Upper lobe of left lung (tissue), 6 donors: ENCODE results near the gene SLC39A6. TPM values are rescaled to one million over a fixed set of nuclear protein-coding genes. Genes with fewer than 3 reads are reported as not detected.

ENCODE experiments used
- ATAC-seq, 2 donors: fragments of 200-7000 bp; cut with Tn5 transposase; one replicate each; pipeline ENCODE4 v1.9.1; 2022; ENCODE audit warnings: mild to moderate bottlenecking in 2 of 2, moderate library complexity in 2 of 2; ENCODE audit not compliant: low FRiP score in 2 of 2
- DNase-seq, 2 donors: peaks; one replicate each; pipeline ENCODE4 v3.0.0-alpha.2; 2019 to 2020
- H3K27ac ChIP-seq, 4 donors: fragments of 200-600 bp; sonication (generic); one replicate each; pipeline ENCODE4 v1.5.1; 2016 to 2019
- H3K27me3 ChIP-seq, 4 donors: fragments of 200-600 bp; sonication (generic); one replicate each; pipeline ENCODE4 v1.5.1; 2017 to 2019
- H3K36me3 ChIP-seq, 4 donors: fragments of 200-600 bp; sonication (generic); one replicate each; pipeline ENCODE4 v1.5.1; 2016 to 2019
- H3K4me1 ChIP-seq, 4 donors: fragments of 200-600 bp; sonication (generic); one replicate each; pipeline ENCODE4 v1.5.1; 2018 to 2019
- H3K4me3 ChIP-seq, 4 donors: fragments of 200-600 bp; sonication (generic); one replicate each; pipeline ENCODE4 v1.5.1; 2017 to 2019; ENCODE audit warnings: mild to moderate bottlenecking in 2 of 4, moderate library complexity in 1 of 4
- H3K9me3 ChIP-seq, 4 donors: fragments of 200-600 bp; sonication (generic); one replicate each; pipeline ENCODE4 v1.5.1; 2018 to 2019
- EP300 ChIP-seq, 4 donors: sonication (generic); formaldehyde crosslinking; IDR thresholded peaks; one replicate each; pipeline ENCODE4 v1.5.1; 2017; ENCODE audit warnings: antibody characterized with exemption in 4 of 4, control low read depth in 2 of 4
- POLR2A ChIP-seq, 4 donors: fragments of 450-650 bp; IDR thresholded peaks; one replicate each; pipeline ENCODE4 v1.5.1; 2016 to 2017; ENCODE audit warnings: antibody characterized with exemption in 4 of 4, mild to moderate bottlenecking in 2 of 4
- POLR2AphosphoS5 ChIP-seq, 2 donors: sonication (generic); formaldehyde crosslinking; IDR thresholded peaks; one replicate each; pipeline ENCODE4 v1.5.1; 2017; ENCODE audit warnings: antibody characterized with exemption in 2 of 2
- WGBS, 2 donors: methylation state at CpG; one replicate each; pipeline ENCODE4 v1.1.5; 2017 to 2018; 5-methylcytosine and 5-hydroxymethylcytosine counted together
- total RNA-seq, 6 donors: library from RNA; depleted of rRNA in 4 of 6; stranded (reverse); fragments of >200 nt in 4 of 6; gene quantifications; one replicate each; pipeline versions ENCODE4 v1.1.0 to v1.2.1, GENCODE V29; 2016 to 2021
- TF ChIP-seq, protein P1 (sequence below), 6 experiments: fragments of 450-650 bp in 4 of 6; fragments of 200-600 bp in 2 of 6; sonication (generic) in 2 of 6; IDR thresholded peaks; one replicate each; pipeline ENCODE4 v1.5.1; 2016 to 2019; ENCODE audit warnings: antibody characterized with exemption in 6 of 6
- donor health status: DM: no; HTN: no; CAD: no; lungs with moderate emphysema.
- donor health status: DM: no; HTN: yes; CAD: no; lungs with severe emphysema.

Gene SLC39A6
- total RNA-seq, 6 donors from 2014 or later, result 10.0 to 39.6 (median 22.7) TPM

DNA sequence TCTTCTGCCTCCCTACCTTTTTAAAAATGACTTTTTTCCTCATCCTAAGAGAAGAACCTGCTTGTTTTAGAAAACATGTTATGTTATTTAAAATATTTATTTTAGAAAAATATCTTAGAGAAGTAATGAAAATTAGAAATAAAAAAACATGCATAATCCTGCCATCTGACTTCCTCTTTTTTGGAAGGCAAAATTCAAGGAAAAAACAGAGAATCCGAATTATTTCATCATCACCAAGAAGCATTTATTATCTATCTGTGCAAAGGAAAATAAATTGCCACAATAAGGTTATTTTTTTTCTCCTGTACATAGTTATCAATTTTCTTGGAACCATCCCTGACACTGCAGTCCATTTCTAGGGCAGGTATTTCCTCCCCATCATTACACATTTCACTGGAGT lies 14.4 kb downstream of the SLC39A6 start:
- H3K27ac ChIP-seq, result no peak overlapping the region
- no peak for ATAC-seq
- 81% methylated on average over 1 of the region's 1 CpG for WGBS, 2 donors

DNA sequence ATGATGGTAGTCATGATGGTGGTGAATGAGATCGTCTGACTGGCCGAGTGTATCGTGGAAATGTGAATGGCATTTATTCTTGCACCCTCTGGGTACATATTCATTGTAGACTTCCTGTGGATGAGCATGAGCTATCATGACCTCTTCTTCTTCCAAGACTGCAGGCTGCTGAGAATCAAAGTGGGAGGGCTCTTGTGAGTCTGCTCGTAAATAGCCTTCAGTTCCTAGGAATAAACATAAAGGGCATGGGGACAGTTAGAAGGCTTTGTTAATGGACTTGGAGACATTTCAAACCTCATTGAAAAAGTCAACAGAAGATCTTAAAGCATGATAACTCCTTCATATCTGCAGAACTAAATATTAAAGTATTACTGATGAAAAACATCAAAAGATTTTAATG lies 14.9 kb downstream of the SLC39A6 start:
- Histone ChIP-seq H3K9me3 (no peaks in the 10 kb centered on the region), H3K4me1 (no peaks in the 10 kb centered on the region), H3K36me3 (peaks cover 13 to 75% (median 14%) of the 10 kb centered on the region in 4 donors), H3K27ac (no peak overlapping the region), H3K27me3 (no peaks in the 10 kb centered on the region), H3K4me3 (no peak overlapping the region)
- ATAC-seq, result no peak
- TF ChIP-seq, protein P1, sequence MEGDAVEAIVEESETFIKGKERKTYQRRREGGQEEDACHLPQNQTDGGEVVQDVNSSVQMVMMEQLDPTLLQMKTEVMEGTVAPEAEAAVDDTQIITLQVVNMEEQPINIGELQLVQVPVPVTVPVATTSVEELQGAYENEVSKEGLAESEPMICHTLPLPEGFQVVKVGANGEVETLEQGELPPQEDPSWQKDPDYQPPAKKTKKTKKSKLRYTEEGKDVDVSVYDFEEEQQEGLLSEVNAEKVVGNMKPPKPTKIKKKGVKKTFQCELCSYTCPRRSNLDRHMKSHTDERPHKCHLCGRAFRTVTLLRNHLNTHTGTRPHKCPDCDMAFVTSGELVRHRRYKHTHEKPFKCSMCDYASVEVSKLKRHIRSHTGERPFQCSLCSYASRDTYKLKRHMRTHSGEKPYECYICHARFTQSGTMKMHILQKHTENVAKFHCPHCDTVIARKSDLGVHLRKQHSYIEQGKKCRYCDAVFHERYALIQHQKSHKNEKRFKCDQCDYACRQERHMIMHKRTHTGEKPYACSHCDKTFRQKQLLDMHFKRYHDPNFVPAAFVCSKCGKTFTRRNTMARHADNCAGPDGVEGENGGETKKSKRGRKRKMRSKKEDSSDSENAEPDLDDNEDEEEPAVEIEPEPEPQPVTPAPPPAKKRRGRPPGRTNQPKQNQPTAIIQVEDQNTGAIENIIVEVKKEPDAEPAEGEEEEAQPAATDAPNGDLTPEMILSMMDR (IDR thresholded peaks at IDR 0.05), result no peak
- TF ChIP-seq POLR2AphosphoS5 (IDR thresholded peaks at IDR 0.05) (no peak), POLR2A (IDR thresholded peaks at IDR 0.05) (no peak), EP300 (IDR thresholded peaks at IDR 0.05) (no peak)
- DNase-seq, result no peak
- 70 to 75% methylated on average over 4 of the region's 4 CpGs for WGBS, 2 donors

More for the DNA sequence above, 14.4 kb downstream of the SLC39A6 start:
- no peak overlapping the region for H3K4me3 ChIP-seq
- no peak for TF ChIP-seq POLR2A (IDR thresholded peaks at IDR 0.05)
- TF ChIP-seq, protein P1 (IDR thresholded peaks at IDR 0.05), result no peak
- TF ChIP-seq EP300 (IDR thresholded peaks at IDR 0.05), result no peak
- TF ChIP-seq POLR2AphosphoS5 (IDR thresholded peaks at IDR 0.05), result no peak
- H3K9me3 ChIP-seq, result no peaks in the 10 kb centered on the region
- H3K27me3 ChIP-seq, result no peaks in the 10 kb centered on the region
- H3K36me3 ChIP-seq, result peaks cover 13 to 70% (median 14%) of the 10 kb centered on the region in 4 donors
- no peaks in the 10 kb centered on the region for H3K4me1 ChIP-seq
- no peak for DNase-seq

DNA sequence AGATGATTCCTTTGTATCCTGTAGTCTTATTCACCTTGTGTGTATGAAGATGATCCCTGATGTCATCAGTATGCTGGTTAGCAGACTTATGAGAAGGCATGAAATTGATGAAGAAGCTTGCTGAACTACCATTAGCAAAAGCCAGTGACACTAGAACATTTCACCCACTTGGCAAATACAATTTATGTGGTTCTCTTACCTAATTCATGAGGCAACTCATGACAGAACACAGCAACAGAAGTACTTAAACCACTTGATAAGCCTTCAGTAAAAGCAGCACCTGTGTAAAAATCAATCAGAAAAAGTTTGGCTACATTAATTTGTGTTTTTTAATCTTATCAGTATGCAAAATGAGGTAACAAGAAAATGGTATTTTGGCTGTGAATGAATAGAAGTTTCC lies 16.8 kb downstream of the SLC39A6 start:
- no peaks in the 10 kb centered on the region for H3K4me1 ChIP-seq
- DNase-seq, result no peak
- no peak for ATAC-seq
- no peak overlapping the region for H3K27ac ChIP-seq
- peaks cover 13 to 72% (median 14%) of the 10 kb centered on the region in 4 donors for H3K36me3 ChIP-seq
- no peak overlapping the region for H3K4me3 ChIP-seq
- H3K9me3 ChIP-seq, result no peaks in the 10 kb centered on the region
- no peak for TF ChIP-seq EP300 (IDR thresholded peaks at IDR 0.05)
- TF ChIP-seq, protein P1 (IDR thresholded peaks at IDR 0.05), result no peak
- TF ChIP-seq POLR2A (IDR thresholded peaks at IDR 0.05), result no peak
- no peak for TF ChIP-seq POLR2AphosphoS5 (IDR thresholded peaks at IDR 0.05)
- no peaks in the 10 kb centered on the region for H3K27me3 ChIP-seq

DNA sequence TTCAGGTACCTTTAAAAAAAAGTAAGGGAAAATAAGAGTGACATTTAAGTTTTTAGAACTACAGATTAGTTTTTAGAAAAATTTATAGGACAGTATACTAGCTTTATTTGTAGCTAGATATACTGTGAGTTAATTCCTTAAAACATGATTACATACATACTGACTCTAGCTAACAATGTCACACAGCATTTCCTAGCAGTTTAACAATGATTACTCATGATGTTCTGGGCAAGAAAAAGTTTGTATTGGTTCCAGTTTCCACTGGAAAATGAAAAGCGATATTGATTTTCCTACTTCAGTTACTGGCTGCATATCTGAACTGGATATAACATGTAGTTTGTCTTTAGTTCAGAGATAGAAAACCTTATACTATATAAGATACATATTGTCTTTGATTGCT lies 19.4 kb downstream of the SLC39A6 start:
- TF ChIP-seq, protein P1 (IDR thresholded peaks at IDR 0.05), result no peak
- no peak for TF ChIP-seq EP300 (IDR thresholded peaks at IDR 0.05)
- TF ChIP-seq POLR2A (IDR thresholded peaks at IDR 0.05), result no peak
- TF ChIP-seq POLR2AphosphoS5 (IDR thresholded peaks at IDR 0.05), result no peak
- DNase-seq, result no peak
- Histone ChIP-seq H3K9me3 (no peaks in the 10 kb centered on the region), H3K4me3 (no peak overlapping the region), H3K4me1 (no peaks in the 10 kb centered on the region), H3K27ac (no peak overlapping the region), H3K36me3 (peaks cover 9 to 56% (median 13%) of the 10 kb centered on the region in 4 donors), H3K27me3 (no peaks in the 10 kb centered on the region)
- ATAC-seq, result no peak
- WGBS, 2 donors, result 97 to 100% methylated on average over 1 of the region's 1 CpG

DNA sequence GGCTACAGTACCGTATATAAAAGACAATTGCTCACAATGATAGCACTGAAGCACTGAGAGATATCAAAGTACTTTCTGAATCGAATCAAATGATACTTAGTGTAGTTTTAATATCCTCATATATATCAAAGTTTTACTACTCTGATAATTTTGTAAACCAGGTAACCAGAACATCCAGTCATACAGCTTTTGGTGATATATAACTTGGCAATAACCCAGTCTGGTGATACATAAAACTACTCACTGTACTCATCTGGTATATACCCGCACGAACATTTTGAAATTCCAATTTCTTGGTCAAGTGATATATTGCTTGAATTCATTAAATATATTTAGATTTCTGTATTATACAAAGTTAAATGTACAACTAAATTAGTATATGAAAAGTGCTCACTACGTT lies 20.5 kb downstream of the SLC39A6 start:
- no peak for DNase-seq
- H3K9me3 ChIP-seq, result no peaks in the 10 kb centered on the region
- no peak for ATAC-seq
- H3K27me3 ChIP-seq, result no peaks in the 10 kb centered on the region
- peaks cover 8 to 45% (median 11%) of the 10 kb centered on the region in 4 donors for H3K36me3 ChIP-seq
- 93% methylated on average over 5 of the region's 5 CpGs for WGBS, 2 donors
- TF ChIP-seq, protein P1 (IDR thresholded peaks at IDR 0.05), result no peak
- TF ChIP-seq EP300 (IDR thresholded peaks at IDR 0.05), result no peak
- TF ChIP-seq POLR2A (IDR thresholded peaks at IDR 0.05), result no peak
- TF ChIP-seq POLR2AphosphoS5 (IDR thresholded peaks at IDR 0.05), result no peak
- no peak overlapping the region for H3K27ac ChIP-seq
- H3K4me1 ChIP-seq, result no peaks in the 10 kb centered on the region
- no peak overlapping the region for H3K4me3 ChIP-seq
